Skin epidermis (tissue), 12 donors: ENCODE data around the gene GLI1.
A peak's percentile ranks its signal among the peaks of the same experiment; 100 is the strongest.
"Not testable (repeated sequence)": the region's sequence is repeated elsewhere in the genome, so short reads cannot be mapped to it uniquely, and the experiment has no call there.

Experiments
- H3K27ac ChIP-seq, 21 experiments: fragments of 200-600 bp; sonication (generic) in 11 of 21; one replicate each; pipeline ENCODE4 v1.5.0; 2020; ENCODE audit warnings: mild to moderate bottlenecking in 3 of 21, inconsistent platforms in 2 of 21, moderate library complexity in 2 of 21
- H3K4me3 ChIP-seq, 7 experiments: fragments of 200-600 bp; sonication (generic) in 2 of 7; one replicate each; pipeline ENCODE4 v1.5.0; 2020; ENCODE audit warnings: inconsistent platforms in 2 of 7, mild to moderate bottlenecking in 2 of 7, moderate library complexity in 1 of 7

The GLI1 gene

GRCh38 chr12:57514246-57514645, 54.7 kb downstream of the GLI1 start:
- not testable (repeated sequence) for H3K4me3 ChIP-seq, H3K27ac ChIP-seq

GRCh38 chr12:57514720-57515407, 55.3 kb downstream of the GLI1 start:
- Histone ChIP-seq H3K4me3 (no peak overlapping the region), H3K27ac (no peak overlapping the region)

- no peak overlapping the region for H3K4me3 ChIP-seq
- H3K27ac ChIP-seq: no peak overlapping the region
Observed at GRCh38 chr12:57515408-57515933, 55.9 kb downstream of the GLI1 start.

- Histone ChIP-seq H3K4me3 (no peak overlapping the region), H3K27ac (peak overlapping the region in 1 of 21 experiments; percentile 19)
Observed at GRCh38 chr12:57515934-57516541, 56.5 kb downstream of the GLI1 start.

- H3K27ac ChIP-seq: peak overlapping the region in 2 of 21 experiments; percentile 19 to 33
- no peak overlapping the region for H3K4me3 ChIP-seq
Observed at GRCh38 chr12:57516617-57517153, 57.1 kb downstream of the GLI1 start.

- peak overlapping the region in 9 of 21 experiments; percentile 2 to 98 (median 43) for H3K27ac ChIP-seq
Observed at GRCh38 chr12:57517187-57517586, 57.6 kb downstream of the GLI1 start.

GRCh38 chr12:57517718-57518117, 58.1 kb downstream of the GLI1 start:
- Histone ChIP-seq H3K27ac (peak overlapping the region in 12 of 21 experiments; percentile 2 to 98 (median 48)), H3K4me3 (peak overlapping the region in 1 of 7 experiments; percentile 77)

More at GRCh38 chr12:57517187-57517586, 57.6 kb downstream of the GLI1 start:
- no peak overlapping the region for H3K4me3 ChIP-seq

GRCh38 chr12:57518176-57518919, 58.8 kb downstream of the GLI1 start:
- Histone ChIP-seq H3K27ac (peak overlapping the region in 16 of 21 experiments; percentile 2 to 99 (median 66)), H3K4me3 (peak overlapping the region; percentile 59 to 90 (median 67))

GRCh38 chr12:57518920-57519795, 59.6 kb downstream of the GLI1 start:
- Histone ChIP-seq H3K4me3 (peak overlapping the region; percentile 59 to 90 (median 67)), H3K27ac (peak overlapping the region in 19 of 21 experiments; percentile 88 to 99 (median 95))

- peak overlapping the region; percentile 59 to 90 (median 67) for H3K4me3 ChIP-seq
- H3K27ac ChIP-seq: peak overlapping the region; percentile 67 to 99 (median 95)
Observed at GRCh38 chr12:57519796-57520052, 60.1 kb downstream of the GLI1 start.

- Histone ChIP-seq H3K27ac (peak within 1 kb of the TSS; percentile 67 to 99 (median 96)), H3K4me3 (peak within 1 kb of the TSS; percentile 59 to 90 (median 67))
Observed at GRCh38 chr12:57520053-57520818, 60.7 kb downstream of the GLI1 start, which contains the start of gene DDIT3. DDIT3 (minus strand) TSS chr12:57520514; CDS start chr12:57517406, 3,108 bp downstream.

GRCh38 chr12:57521525-57522010, 62.0 kb downstream of the GLI1 start:
- Histone ChIP-seq H3K27ac (peak overlapping the region; percentile 24 to 99 (median 96)), H3K4me3 (peak overlapping the region in 4 of 7 experiments; percentile 61 to 85 (median 68))
